H9 (cell line): Measurements from ENCODE around the gene RNLS. TPM values are rescaled to one million over a fixed set of nuclear protein-coding genes. Genes with fewer than 3 reads are reported as not detected.

Experiments
- DNase-seq: peaks from one replicate; pipeline ENCODE4 v3.0.0-alpha.2; 2017
- H2AFZ ChIP-seq: one replicate; pipeline ENCODE4 v1.6.1; 2013; ENCODE audit warnings: mild to moderate bottlenecking, low read length, control low read depth, moderate library complexity
- H2AK5ac ChIP-seq: 2 replicates; pipeline ENCODE4 v1.6.1; 2013; ENCODE audit warnings: low read length, control low read depth, mixed read lengths; ENCODE audit not compliant: insufficient read length
- H2BK120ac ChIP-seq: one replicate; pipeline ENCODE4 v1.6.1; 2013; ENCODE audit warnings: low read depth, mild to moderate bottlenecking, low read length, control low read depth, inconsistent platforms; ENCODE audit not compliant: poor library complexity, severe bottlenecking
- H2BK12ac ChIP-seq: 2 replicates; pipeline ENCODE4 v1.6.1; 2013; ENCODE audit warnings: low read length, control low read depth, mixed read lengths, low read depth; ENCODE audit not compliant: insufficient read length
- H2BK15ac ChIP-seq: 2 replicates; pipeline ENCODE4 v1.6.1; 2013; ENCODE audit warnings: low read depth, low read length, control low read depth
- H2BK20ac ChIP-seq: one replicate; pipeline ENCODE4 v1.6.1; 2013; ENCODE audit warnings: low read depth, mild to moderate bottlenecking, low read length, control low read depth, inconsistent platforms; ENCODE audit not compliant: poor library complexity, severe bottlenecking
- H2BK5ac ChIP-seq: 2 replicates; pipeline ENCODE4 v1.6.1; 2013; ENCODE audit warnings: low read length, control low read depth, mixed read lengths; ENCODE audit not compliant: insufficient read length
- H3K14ac ChIP-seq: 2 replicates; pipeline ENCODE4 v1.6.1; 2013; ENCODE audit warnings: low read length, control low read depth; ENCODE audit not compliant: insufficient read depth
- H3K18ac ChIP-seq: 2 replicates; pipeline ENCODE4 v1.6.1; 2013; ENCODE audit warnings: low read depth, mild to moderate bottlenecking, mixed read lengths, low read length, control low read depth; ENCODE audit not compliant: insufficient read length
- H3K23ac ChIP-seq: 2 replicates; pipeline ENCODE4 v1.6.1; 2013; ENCODE audit warnings: low read length, control low read depth, mixed read lengths, low read depth; ENCODE audit not compliant: insufficient read length
- H3K23me2 ChIP-seq: 2 replicates; pipeline ENCODE4 v1.6.1; 2013; ENCODE audit warnings: low read depth, mild to moderate bottlenecking, mixed read lengths, low read length, control low read depth; ENCODE audit not compliant: insufficient read length, poor library complexity, severe bottlenecking
- H3K27ac ChIP-seq: 2 replicates; pipeline ENCODE4 v1.5.1; 2013; ENCODE audit warnings: low read length, control low read depth, mixed read lengths, low read depth; ENCODE audit not compliant: insufficient read length
- H3K27me3 ChIP-seq: 2 replicates; pipeline ENCODE4 v1.6.1; 2013; ENCODE audit warnings: low read length, control low read depth, inconsistent platforms; ENCODE audit not compliant: insufficient read depth
- H3K4ac ChIP-seq: 2 replicates; pipeline ENCODE4 v1.6.1; 2013; ENCODE audit warnings: low read depth, mild to moderate bottlenecking, control low read depth, inconsistent platforms, low read length, moderate library complexity
- H3K4me1 ChIP-seq: 2 replicates; pipeline ENCODE4 v1.6.1; 2013; ENCODE audit warnings: low read length, control low read depth, inconsistent platforms; ENCODE audit not compliant: insufficient read depth
- H3K4me2 ChIP-seq: 2 replicates; pipeline ENCODE4 v1.6.1; 2013; ENCODE audit warnings: low read length, control low read depth, mixed read lengths; ENCODE audit not compliant: insufficient read length, insufficient read depth
- H3K56ac ChIP-seq: 2 replicates; pipeline ENCODE4 v1.6.1; 2013; ENCODE audit warnings: low read depth, mild to moderate bottlenecking, mixed read lengths, low read length, control low read depth; ENCODE audit not compliant: insufficient read length
- H3K79me1 ChIP-seq: 2 replicates; pipeline ENCODE4 v1.6.1; 2013; ENCODE audit warnings: low read depth, mild to moderate bottlenecking, moderate library complexity, low read length, control low read depth, inconsistent platforms; ENCODE audit not compliant: insufficient read depth, poor library complexity, severe bottlenecking
- H3K79me2 ChIP-seq: 2 replicates; pipeline ENCODE4 v1.6.1; 2013; ENCODE audit warnings: low read length, control low read depth, inconsistent platforms; ENCODE audit not compliant: insufficient read depth
- H3K9ac ChIP-seq: 2 replicates; pipeline ENCODE4 v1.6.1; 2013; ENCODE audit warnings: low read length, control low read depth, mixed read lengths; ENCODE audit not compliant: insufficient read length; ENCODE audit errors: extremely low read depth
- H3K9me3 ChIP-seq: one replicate; pipeline ENCODE4 v1.6.1; 2013; ENCODE audit warnings: low read depth, low read length, inconsistent platforms; ENCODE audit not compliant: control insufficient read depth
- H3T11ph ChIP-seq: one replicate; pipeline ENCODE4 v1.6.1; 2013; ENCODE audit warnings: mild to moderate bottlenecking, low read length, control low read depth, inconsistent platforms
- H4K20me1 ChIP-seq: one replicate; pipeline ENCODE4 v1.6.1; 2013; ENCODE audit not compliant: control insufficient read depth, insufficient read length, insufficient read depth
- H4K5ac ChIP-seq: 2 replicates; pipeline ENCODE4 v1.6.1; 2013; ENCODE audit warnings: low read depth, mild to moderate bottlenecking, mixed read lengths, low read length, control low read depth; ENCODE audit not compliant: insufficient read length
- H4K8ac ChIP-seq: replicated peaks from 2 replicates; pipeline ENCODE4 v1.6.1; 2013; ENCODE audit warnings: low read length, control low read depth, mixed read lengths, low read depth; ENCODE audit not compliant: insufficient read length
- H4K91ac ChIP-seq: 2 replicates; pipeline ENCODE4 v1.6.1; 2013; ENCODE audit warnings: low read depth, mild to moderate bottlenecking, moderate library complexity, mixed read lengths, low read length, control low read depth; ENCODE audit not compliant: insufficient read length
- H3K27ac Mint-ChIP-seq, 3 experiments: 2 replicates in 2 of 3; 3 replicates in 1 of 3; pipeline ENCODE4 v1.8.0; 2020 to 2021; ENCODE audit warnings: mixed read lengths in 3 of 3, mild to moderate bottlenecking in 1 of 3, moderate library complexity in 1 of 3
- H3K27me3 Mint-ChIP-seq: 2 replicates; pipeline ENCODE4 v1.8.0; 2021; ENCODE audit warnings: low read depth, mild to moderate bottlenecking, moderate library complexity, mixed read lengths
- H3K36me3 Mint-ChIP-seq, 3 experiments: 2 replicates in 2 of 3; 3 replicates in 1 of 3; pipeline ENCODE4 v1.8.0; 2020 to 2021; ENCODE audit warnings: low read depth in 3 of 3, mixed read lengths in 3 of 3; ENCODE audit not compliant: insufficient read depth in 1 of 3
- H3K4me1 Mint-ChIP-seq, 2 experiments: 2 replicates each; pipeline ENCODE4 v1.8.0; 2020; ENCODE audit warnings: mixed read lengths in 2 of 2
- H3K4me3 Mint-ChIP-seq, 2 experiments: 2 replicates in 1 of 2; 3 replicates in 1 of 2; pipeline ENCODE4 v1.8.0; 2020 to 2021; ENCODE audit warnings: mild to moderate bottlenecking in 2 of 2, mixed read lengths in 2 of 2, moderate library complexity in 1 of 2
- H3K9me3 Mint-ChIP-seq, 2 experiments: 2 replicates in 1 of 2; 3 replicates in 1 of 2; pipeline ENCODE4 v1.8.0; 2020; ENCODE audit warnings: mild to moderate bottlenecking in 2 of 2, mixed read lengths in 2 of 2, moderate library complexity in 1 of 2
- CTCF ChIP-seq: fragments of 200-600 bp; sonication (generic); conservative IDR thresholded peaks from 3 replicates; pipeline ENCODE4 v1.8.0; 2021; ENCODE audit warnings: antibody characterized with exemption, mild to moderate bottlenecking
- WGBS: extraction: QIAGEN DNeasy Blood & Tissue Kit; methylation state at CpG from one replicate; pipeline ENCODE4 v1.1.7; 2013; ENCODE audit warnings: missing lambda C conversion rate, low lambda C conversion rate, mixed read lengths; ENCODE audit not compliant: insufficient read length; ENCODE audit errors: extremely low coverage; 5-methylcytosine and 5-hydroxymethylcytosine counted together
- total RNA-seq: library from RNA; stranded (reverse); gene quantifications from 2 replicates; pipeline ENCODE4 v1.2.1, GENCODE V29; 2021

The RNLS gene
- total RNA-seq, 1 experiment from 2014 or later: 7.5 TPM

GRCh38 chr10:88557256-88557655 is 25.9 kb downstream of the RNLS start:
- no peak overlapping the region for H2BK12ac ChIP-seq
- no peak overlapping the region for H4K91ac ChIP-seq
- no peak overlapping the region for H3K14ac ChIP-seq
- no peaks in the 10 kb centered on the region for H3K9me3 ChIP-seq
- no peaks in the 10 kb centered on the region for H3K36me3 Mint-ChIP-seq
- no peak overlapping the region for H3K23ac ChIP-seq
- H3K56ac ChIP-seq: no peak overlapping the region
- H3T11ph ChIP-seq: no peak overlapping the region
- no peak overlapping the region for H3K4me2 ChIP-seq
- H3K9me3 Mint-ChIP-seq: peaks cover under 1% of the 10 kb centered on the region in 2 experiments; a peak in 2 of 5 replicates
- no peak overlapping the region for H2BK5ac ChIP-seq
- no peaks in the 10 kb centered on the region; the same call in 1 of the 2 replicates for H3K27me3 ChIP-seq
- no peak for DNase-seq
- no peak for TF ChIP-seq CTCF
- no peak overlapping the region for H3K18ac ChIP-seq
- no CpG with 5 or more reads among the region's 1 CpG for WGBS
- H3K4ac ChIP-seq: no peak overlapping the region
- H4K5ac ChIP-seq: no peak overlapping the region
- H3K4me1 ChIP-seq: no peaks in the 10 kb centered on the region; the same call in 1 of the 2 replicates
- H3K79me2 ChIP-seq: no peaks in the 10 kb centered on the region
- no peaks in the 10 kb centered on the region for H4K20me1 ChIP-seq
- H3K4me1 Mint-ChIP-seq: peaks cover 0 to 4% of the 10 kb centered on the region in 2 experiments; a peak in 2 of 4 replicates
- H3K9ac ChIP-seq: no peak overlapping the region
- no peak overlapping the region for H2BK120ac ChIP-seq
- no peak overlapping the region for H3K27ac ChIP-seq
- no peak overlapping the region for H2AFZ ChIP-seq
- no peak overlapping the region for H2AK5ac ChIP-seq
- no peak overlapping the region for H2BK20ac ChIP-seq
- H3K4me3 Mint-ChIP-seq: no peak overlapping the region
- no peak overlapping the region for H2BK15ac ChIP-seq
- no peaks in the 10 kb centered on the region for H3K79me1 ChIP-seq
- H4K8ac ChIP-seq: no peak overlapping the region
- H3K27me3 Mint-ChIP-seq: no peaks in the 10 kb centered on the region
- no peak overlapping the region for H3K27ac Mint-ChIP-seq
- no peaks in the 10 kb centered on the region for H3K23me2 ChIP-seq
